Tibial nerve (tissue), 4 donors: Measurements from ENCODE around the gene MBOAT2. TPM values are rescaled to one million over a fixed set of nuclear protein-coding genes. Genes with fewer than 3 reads are reported as not detected.

Experiments used
- DNase-seq, 2 donors: peaks; one replicate each; pipeline ENCODE4 v3.0.0-alpha.2; 2019; ENCODE audit warnings: low spot score in 2 of 2
- H3K27ac ChIP-seq, 4 donors: fragments of 200-600 bp; sonication (generic) in 3 of 4; one replicate each; pipeline ENCODE4 v1.5.1; 2017 to 2019; ENCODE audit warnings: mild to moderate bottlenecking in 1 of 4
- H3K27me3 ChIP-seq, 2 donors: fragments of 200-600 bp; sonication (generic) in 1 of 2; one replicate each; pipeline versions ENCODE4 v1.5.1 to v1.6.0; 2017 to 2019
- H3K36me3 ChIP-seq, 3 donors: fragments of 200-600 bp; sonication (generic); one replicate each; pipeline ENCODE4 v1.5.1; 2018 to 2019
- H3K4me1 ChIP-seq, 4 donors: fragments of 200-600 bp; sonication (generic) in 3 of 4; one replicate each; pipeline ENCODE4 v1.5.1; 2017 to 2019
- H3K4me3 ChIP-seq, 4 donors: fragments of 200-600 bp; sonication (generic) in 3 of 4; one replicate each; pipeline ENCODE4 v1.5.1; 2017 to 2019; ENCODE audit warnings: mild to moderate bottlenecking in 1 of 4, moderate library complexity in 1 of 4
- H3K9me3 ChIP-seq, 4 donors: fragments of 200-600 bp; sonication (generic) in 3 of 4; one replicate each; pipeline ENCODE4 v1.5.1; 2017 to 2019
- EP300 ChIP-seq, 2 donors: sonication (generic); formaldehyde crosslinking; IDR thresholded peaks; one replicate each; pipeline ENCODE4 v1.6.1; 2017; ENCODE audit warnings: antibody characterized with exemption in 2 of 2, mild to moderate bottlenecking in 1 of 2
- POLR2A ChIP-seq, 2 donors: fragments of 450-650 bp; IDR thresholded peaks; one replicate each; pipeline ENCODE4 v1.6.1; 2017; ENCODE audit warnings: antibody characterized with exemption in 2 of 2, mild to moderate bottlenecking in 2 of 2, moderate library complexity in 2 of 2
- WGBS, 2 donors: methylation state at CpG; one replicate each; pipeline ENCODE4 v1.1.5; 2018; 5-methylcytosine and 5-hydroxymethylcytosine counted together
- total RNA-seq, 4 donors: library from RNA; depleted of rRNA; stranded (reverse); fragments of >200 nt; gene quantifications; one replicate each; pipeline ENCODE4 v1.1.0, GENCODE V29; 2016
- TF ChIP-seq, protein P1 (sequence below), 5 experiments: fragments of 200-600 bp in 3 of 5; fragments of 450-650 bp in 2 of 5; sonication (generic) in 3 of 5; IDR thresholded peaks; one replicate each; pipeline ENCODE4 v1.5.1; 2016 to 2019; ENCODE audit warnings: antibody characterized with exemption in 5 of 5, mild to moderate bottlenecking in 3 of 5, moderate library complexity in 2 of 5

MBOAT2 gene
- total RNA-seq, 4 donors from 2014 or later = 23.7 to 56.2 (median 45.5) TPM

DNA sequence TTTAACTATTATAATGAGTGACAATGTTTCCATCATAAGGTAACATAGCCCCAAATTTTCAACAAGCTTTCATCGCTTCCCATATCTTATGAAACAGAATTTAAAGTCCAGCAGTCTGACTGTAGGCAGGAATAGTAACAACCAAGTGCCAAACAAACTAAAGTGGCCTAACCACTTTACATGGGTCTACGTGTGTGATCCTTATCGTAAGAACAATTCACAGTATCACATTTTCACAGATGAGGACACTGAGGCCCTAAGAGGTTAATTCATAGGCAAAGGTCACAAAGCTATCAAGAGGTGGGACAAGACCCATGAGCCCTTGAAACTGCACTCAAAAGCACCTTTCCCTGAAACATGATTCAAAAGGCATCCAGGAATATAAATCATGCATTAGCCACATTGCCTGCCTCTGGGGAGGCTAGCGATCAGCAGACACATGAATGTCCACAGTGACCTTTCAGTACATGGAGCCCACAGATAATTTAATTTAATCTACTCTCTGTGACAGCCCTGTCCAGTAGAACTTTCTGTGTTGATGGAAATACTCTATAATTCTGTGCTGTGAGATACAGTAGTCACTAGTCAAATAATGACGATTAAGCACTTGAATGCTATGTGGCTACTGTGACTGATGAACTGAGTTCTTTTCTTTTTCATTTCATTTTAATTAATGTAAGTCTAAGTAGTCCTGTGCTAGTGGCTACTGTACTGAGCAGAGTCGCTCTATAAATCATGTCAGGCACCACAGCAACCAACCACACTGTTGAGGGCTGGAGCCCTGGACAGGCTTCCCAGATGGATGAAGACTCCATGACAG lies 196.4 kb downstream of the MBOAT2 start:
- TF ChIP-seq EP300 (IDR thresholded peaks at IDR 0.05) (no peak), POLR2A (IDR thresholded peaks at IDR 0.05) (no peak)
- TF ChIP-seq, protein P1, sequence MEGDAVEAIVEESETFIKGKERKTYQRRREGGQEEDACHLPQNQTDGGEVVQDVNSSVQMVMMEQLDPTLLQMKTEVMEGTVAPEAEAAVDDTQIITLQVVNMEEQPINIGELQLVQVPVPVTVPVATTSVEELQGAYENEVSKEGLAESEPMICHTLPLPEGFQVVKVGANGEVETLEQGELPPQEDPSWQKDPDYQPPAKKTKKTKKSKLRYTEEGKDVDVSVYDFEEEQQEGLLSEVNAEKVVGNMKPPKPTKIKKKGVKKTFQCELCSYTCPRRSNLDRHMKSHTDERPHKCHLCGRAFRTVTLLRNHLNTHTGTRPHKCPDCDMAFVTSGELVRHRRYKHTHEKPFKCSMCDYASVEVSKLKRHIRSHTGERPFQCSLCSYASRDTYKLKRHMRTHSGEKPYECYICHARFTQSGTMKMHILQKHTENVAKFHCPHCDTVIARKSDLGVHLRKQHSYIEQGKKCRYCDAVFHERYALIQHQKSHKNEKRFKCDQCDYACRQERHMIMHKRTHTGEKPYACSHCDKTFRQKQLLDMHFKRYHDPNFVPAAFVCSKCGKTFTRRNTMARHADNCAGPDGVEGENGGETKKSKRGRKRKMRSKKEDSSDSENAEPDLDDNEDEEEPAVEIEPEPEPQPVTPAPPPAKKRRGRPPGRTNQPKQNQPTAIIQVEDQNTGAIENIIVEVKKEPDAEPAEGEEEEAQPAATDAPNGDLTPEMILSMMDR (IDR thresholded peaks at IDR 0.05) = no peak
- WGBS, 2 donors = 92 to 98% methylated on average over 6 of the region's 6 CpGs
- Histone ChIP-seq H3K27me3 (no peaks in the 10 kb centered on the region), H3K4me1 (peaks cover 0 to 5% (median 0%) of the 10 kb centered on the region in 4 donors), H3K36me3 (peaks cover 0 to 94% (median 12%) of the 10 kb centered on the region in 3 donors), H3K27ac (no peak overlapping the region), H3K4me3 (no peak overlapping the region), H3K9me3 (no peaks in the 10 kb centered on the region)
- DNase-seq = no peak

DNA sequence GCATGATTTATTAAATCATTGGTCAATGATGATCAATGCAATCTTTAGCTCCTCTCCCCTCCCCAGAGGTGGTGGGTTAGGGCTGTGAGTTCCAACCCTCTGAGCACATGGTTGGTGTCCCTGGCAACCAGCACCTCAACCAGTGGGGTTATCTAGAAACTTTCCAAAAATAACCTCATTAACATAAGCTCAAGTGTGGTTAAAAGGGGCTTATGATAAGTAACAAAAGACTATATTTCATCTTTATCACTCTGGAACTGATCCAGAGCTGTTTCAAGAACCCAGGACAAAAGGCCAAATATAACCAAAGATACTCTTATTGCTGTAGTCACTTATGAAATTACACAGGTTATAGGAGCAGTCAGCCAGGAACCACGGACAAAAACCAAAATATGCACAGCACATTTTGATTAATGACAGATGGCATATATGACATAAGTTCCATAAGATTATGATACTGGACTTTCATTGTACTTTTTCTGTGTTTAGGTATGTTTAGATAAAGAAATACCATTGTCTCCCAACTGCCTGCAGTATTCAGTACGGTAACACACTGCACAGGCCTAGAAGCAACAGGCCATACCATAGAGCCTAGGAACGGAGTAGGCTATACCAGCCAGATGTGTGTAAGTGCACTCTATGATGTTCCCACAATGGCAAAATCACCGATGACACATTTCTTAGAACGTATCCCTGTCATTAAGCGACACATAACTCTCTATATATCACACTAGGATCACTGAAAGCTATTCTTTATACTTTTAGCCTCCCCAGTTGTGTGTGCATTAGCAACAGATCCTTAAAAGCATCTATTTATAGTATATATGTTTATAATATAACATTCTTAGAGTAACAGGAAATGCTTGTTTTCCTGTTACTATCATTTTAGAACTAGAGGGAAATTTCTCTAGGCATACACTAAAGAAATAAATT lies 197.9 kb downstream of the MBOAT2 start:
- 73 to 75% methylated on average over 6 of the region's 6 CpGs for WGBS, 2 donors
- TF ChIP-seq EP300 (IDR thresholded peaks at IDR 0.05) (no peak), POLR2A (IDR thresholded peaks at IDR 0.05) (no peak)
- TF ChIP-seq, protein P1 (IDR thresholded peaks at IDR 0.05) = no peak
- Histone ChIP-seq H3K4me3 (no peak overlapping the region), H3K9me3 (no peaks in the 10 kb centered on the region), H3K27me3 (no peaks in the 10 kb centered on the region), H3K4me1 (peaks cover 0 to 5% (median 0%) of the 10 kb centered on the region in 4 donors), H3K36me3 (peaks cover 0 to 94% (median under 1%) of the 10 kb centered on the region in 3 donors), H3K27ac (no peak overlapping the region)
- DNase-seq = no peak

DNA sequence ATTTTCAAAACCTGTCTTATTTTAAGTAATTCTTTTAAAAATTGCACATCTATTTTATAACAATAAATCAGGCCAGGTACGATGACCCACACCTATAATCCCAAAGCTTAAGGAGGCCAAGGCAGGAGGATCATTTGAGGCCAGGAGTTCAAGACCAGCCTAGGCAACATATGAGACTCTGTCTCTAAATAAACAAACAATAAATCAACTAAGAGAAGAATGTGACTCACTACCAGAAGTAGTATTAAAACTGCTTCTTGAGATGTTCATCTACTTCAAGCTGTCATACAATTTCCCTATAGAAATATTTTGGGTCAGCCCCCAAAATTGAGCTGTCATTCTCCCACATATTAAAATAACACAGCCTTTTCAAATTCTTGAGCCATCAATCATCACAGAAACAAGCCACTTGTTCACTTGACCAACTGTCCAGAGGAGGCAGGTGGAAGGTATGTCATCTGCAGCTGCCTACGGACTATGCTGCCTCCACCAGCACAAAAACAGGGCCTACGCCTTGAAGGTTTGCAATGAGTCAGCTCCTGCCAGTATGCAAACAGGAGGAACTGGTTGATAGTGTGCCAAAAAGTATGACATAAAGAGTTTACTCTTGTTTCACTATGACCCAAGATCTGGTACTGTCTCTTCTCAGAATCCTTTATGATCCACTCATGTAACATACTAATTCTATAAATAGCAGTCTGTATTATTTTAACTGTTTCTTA lies 199.7 kb downstream of the MBOAT2 start:
- TF ChIP-seq, protein P1 (IDR thresholded peaks at IDR 0.05) = no peak
- no peak for TF ChIP-seq POLR2A (IDR thresholded peaks at IDR 0.05)
- TF ChIP-seq EP300 (IDR thresholded peaks at IDR 0.05) = no peak
- Histone ChIP-seq H3K9me3 (no peaks in the 10 kb centered on the region), H3K4me1 (peaks cover 0 to 5% (median 0%) of the 10 kb centered on the region in 4 donors), H3K4me3 (no peak overlapping the region), H3K27me3 (no peaks in the 10 kb centered on the region), H3K27ac (no peak overlapping the region), H3K36me3 (peaks cover 0 to 91% (median 0%) of the 10 kb centered on the region in 3 donors)
- 73 to 91% methylated on average over 3 of the region's 3 CpGs for WGBS, 2 donors
- DNase-seq = no peak

DNA sequence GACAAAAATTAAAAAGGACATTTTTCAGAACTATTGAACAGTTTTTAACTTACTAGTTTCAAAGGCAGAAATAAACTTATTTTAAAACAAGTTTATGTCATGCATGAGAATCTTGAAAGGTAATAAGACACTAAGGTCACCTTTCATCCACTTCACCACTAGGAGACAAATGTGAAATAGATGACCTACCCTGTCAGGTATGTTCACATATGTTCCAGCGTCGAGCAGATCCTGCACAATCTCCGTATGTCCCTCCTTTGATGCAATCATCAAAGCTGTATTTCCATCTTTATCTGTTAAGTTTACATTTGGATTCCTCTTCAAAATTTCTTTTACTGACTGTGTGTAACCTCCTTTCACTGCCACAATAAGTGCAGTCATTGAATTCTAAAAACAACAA lies 200.7 kb downstream of the MBOAT2 start:
- H3K27me3 ChIP-seq = no peaks in the 10 kb centered on the region
- H3K9me3 ChIP-seq = no peaks in the 10 kb centered on the region
- no peak overlapping the region for H3K4me3 ChIP-seq
- H3K36me3 ChIP-seq = peaks cover 0 to 85% (median 0%) of the 10 kb centered on the region in 3 donors
- peaks cover 0 to 5% (median 0%) of the 10 kb centered on the region in 4 donors for H3K4me1 ChIP-seq
- DNase-seq = no peak
- TF ChIP-seq EP300 (IDR thresholded peaks at IDR 0.05) (no peak), POLR2A (IDR thresholded peaks at IDR 0.05) (no peak)
- TF ChIP-seq, protein P1 (IDR thresholded peaks at IDR 0.05) = no peak
- no peak overlapping the region for H3K27ac ChIP-seq
- 89 to 96% methylated on average over 3 of the region's 3 CpGs for WGBS, 2 donors

Other genes with a start within 250 kb of the MBOAT2 start
- 100 to 1,000 TPM in 3 of 4 donors, 10 to 100 TPM in 1; 80.1 to 131 (median 109) TPM for gene KIDINS220, start 166.1 kb downstream of the MBOAT2 start, total RNA-seq
- gene ASAP2, start 203.1 kb upstream of the MBOAT2 start, total RNA-seq = 10 to 100 TPM; 28.2 to 38.0 (median 31.7) TPM